ENCODE data around the gene PDE4B. TPM values are rescaled to one million over a fixed set of nuclear protein-coding genes. Genes with fewer than 3 reads are reported as not detected.

The PDE4B gene
- total RNA-seq, 3 donors from 2014 or later: 8.0 to 207 (median 54.4) TPM

- Histone ChIP-seq H3K4me3 (no peak overlapping the region), H3K27ac (no peak overlapping the region), H3K27me3 (no peaks in the 10 kb centered on the region), H3K4me1 (no peaks in the 10 kb centered on the region), H3K36me3 (no peaks in the 10 kb centered on the region), H3K9me3 (no peaks in the 10 kb centered on the region)
- intact Hi-C loops (cut with DNase I; ENCODE audit: low total_unique reads): no loop called here
- TF ChIP-seq POLR2A (IDR thresholded peaks at IDR 0.05) (no peak), POLR2AphosphoS5 (IDR thresholded peaks at IDR 0.05) (no peak), CTCF (IDR thresholded peaks at IDR 0.05) (no peak)
- no peak for DNase-seq (ENCODE audit: low spot score in 2 of 2)
Observed at GRCh38 chr1:66396212-66396890, 603.7 kb downstream of the PDE4B start.

- intact Hi-C loops (cut with DNase I; ENCODE audit: low total_unique reads): no loop called here
Observed at GRCh38 chr1:66397192-66397591, 604.5 kb downstream of the PDE4B start.

GRCh38 chr1:66399888-66400529 is 607.3 kb downstream of the PDE4B start:
- Histone ChIP-seq H3K4me1 (no peaks in the 10 kb centered on the region), H3K4me3 (no peak overlapping the region), H3K27ac (no peak overlapping the region), H3K9me3 (no peaks in the 10 kb centered on the region), H3K36me3 (no peaks in the 10 kb centered on the region), H3K27me3 (no peaks in the 10 kb centered on the region)
- intact Hi-C loops (cut with DNase I; ENCODE audit: low total_unique reads): no loop called here
- DNase-seq (ENCODE audit: low spot score in 2 of 2): no peak
- no peak for TF ChIP-seq POLR2A (IDR thresholded peaks at IDR 0.05)
- no peak for TF ChIP-seq CTCF (IDR thresholded peaks at IDR 0.05)
- no peak for TF ChIP-seq POLR2AphosphoS5 (IDR thresholded peaks at IDR 0.05)

More at GRCh38 chr1:66397192-66397591, 604.5 kb downstream of the PDE4B start:
- TF ChIP-seq POLR2A (IDR thresholded peaks at IDR 0.05) (no peak), POLR2AphosphoS5 (IDR thresholded peaks at IDR 0.05) (no peak), CTCF (IDR thresholded peaks at IDR 0.05) (no peak)
- DNase-seq (ENCODE audit: low spot score in 2 of 2): no peak
- Histone ChIP-seq H3K27ac (no peak overlapping the region), H3K36me3 (no peaks in the 10 kb centered on the region), H3K9me3 (no peaks in the 10 kb centered on the region), H3K4me1 (no peaks in the 10 kb centered on the region), H3K27me3 (no peaks in the 10 kb centered on the region), H3K4me3 (no peak overlapping the region)

- H3K4me1 ChIP-seq: no peaks in the 10 kb centered on the region
- no peak overlapping the region for H3K27ac ChIP-seq
- intact Hi-C loops (cut with DNase I; ENCODE audit: low total_unique reads): no loop called here
- TF ChIP-seq POLR2AphosphoS5 (IDR thresholded peaks at IDR 0.05) (no peak), CTCF (IDR thresholded peaks at IDR 0.05) (no peak), POLR2A (IDR thresholded peaks at IDR 0.05) (no peak)
- no peak for DNase-seq (ENCODE audit: low spot score in 2 of 2)
- no peaks in the 10 kb centered on the region for H3K9me3 ChIP-seq
- no peak overlapping the region for H3K4me3 ChIP-seq
- no peaks in the 10 kb centered on the region for H3K36me3 ChIP-seq
- no peaks in the 10 kb centered on the region for H3K27me3 ChIP-seq
Observed at GRCh38 chr1:66400660-66401059, 608.0 kb downstream of the PDE4B start.

- TF ChIP-seq CTCF (IDR thresholded peaks at IDR 0.05) (no peak), POLR2AphosphoS5 (IDR thresholded peaks at IDR 0.05) (no peak), POLR2A (IDR thresholded peaks at IDR 0.05) (no peak)
- no peaks in the 10 kb centered on the region for H3K27me3 ChIP-seq
- no peak for DNase-seq (ENCODE audit: low spot score in 2 of 2)
- no peak overlapping the region for H3K4me3 ChIP-seq
- H3K36me3 ChIP-seq: no peaks in the 10 kb centered on the region
- no peaks in the 10 kb centered on the region for H3K4me1 ChIP-seq
- intact Hi-C loops (cut with DNase I; ENCODE audit: low total_unique reads): no loop called here
- H3K9me3 ChIP-seq: no peaks in the 10 kb centered on the region
- no peak overlapping the region for H3K27ac ChIP-seq
Observed at GRCh38 chr1:66401244-66401643, 608.5 kb downstream of the PDE4B start.
